K562 (cell line): ENCODE measurements around the gene ANKLE1. TPM values are rescaled to one million over a fixed set of nuclear protein-coding genes. Genes with fewer than 3 reads are reported as not detected.

Experiments
- CHD7 ChIP-seq: fragments of 200-600 bp; sonication (generic); IDR thresholded peaks from one replicate; pipeline ENCODE4 v1.6.1; 2012; ENCODE audit warnings: mild to moderate bottlenecking, low read depth, low read length, inconsistent platforms
- HINFP ChIP-seq: fragments of 450-650 bp; conservative IDR thresholded peaks from 2 replicates; pipeline ENCODE4 v1.6.1; 2016; ENCODE audit warnings: missing genetic modification characterization, low read depth, mild to moderate bottlenecking, control low read depth, missing compliant biosample characterization
- HMG20A ChIP-seq: fragments of 450-650 bp; formaldehyde crosslinking; conservative IDR thresholded peaks from 2 replicates; pipeline ENCODE4 v1.4.0; 2020; ENCODE audit warnings: mild to moderate bottlenecking, mixed read lengths
- KDM4B ChIP-seq, 2 experiments: fragments of 450-650 bp in 1 of 2; sonication (generic) in 1 of 2; IDR thresholded peaks; 2 replicates each; pipeline ENCODE4 v1.6.1; 2016 to 2017; ENCODE audit warnings: borderline replicate concordance in 2 of 2, antibody characterized with exemption in 1 of 2, low read depth in 1 of 2, mild to moderate bottlenecking in 1 of 2
- POU5F1 ChIP-seq: fragments of 150-350 bp; IDR thresholded peaks from 2 replicates; pipeline ENCODE4 v1.6.1; 2014; ENCODE audit warnings: borderline replicate concordance, low read length, low read depth, mild to moderate bottlenecking; ENCODE audit not compliant: partially characterized antibody
- PRPF4 ChIP-seq: fragments of 200-400 bp; formaldehyde crosslinking; IDR thresholded peaks from one replicate; pipeline ENCODE4 v1.6.1; 2017; ENCODE audit warnings: low read length, low read depth, mild to moderate bottlenecking; ENCODE audit not compliant: insufficient read depth, poor library complexity, severe bottlenecking
- RBM15 ChIP-seq: fragments of 200-400 bp; formaldehyde crosslinking; IDR thresholded peaks from 2 replicates; pipeline ENCODE4 v1.6.1; 2018; ENCODE audit warnings: mild to moderate bottlenecking, low read length, moderate library complexity; ENCODE audit not compliant: insufficient read depth
- TRIM25 ChIP-seq: fragments of 450-650 bp; IDR thresholded peaks from 2 replicates; pipeline ENCODE4 v1.7.0; 2016; ENCODE audit warnings: borderline replicate concordance
- ZNF184 ChIP-seq: sonication (generic); formaldehyde crosslinking; IDR thresholded peaks from 2 replicates; pipeline ENCODE4 v1.5.0; 2020; ENCODE audit warnings: missing genetic modification reagents
- polyA plus RNA-seq, 8 experiments: library from polyadenylated mRNA; depleted of rRNA in 4 of 8; stranded (reverse) in 5 of 8; unstranded in 3 of 8; fragments of >200 nt; fragmentation: Nextera tagmentation in 2 of 8; fragmentation: Illumina TruSeq in 1 of 8; extraction: Ambion mirVana in 2 of 8; extraction: Trizol in 1 of 8; gene quantifications; 2 replicates each; pipeline versions ENCODE4 v1.2.1 to v1.2.3, GENCODE V29; 2011 to 2014; ENCODE audit warnings: inconsistent platforms in 1 of 8, missing spikeins in 1 of 8
- total RNA-seq, 7 experiments: library from RNA; depleted of rRNA in 6 of 7; stranded (reverse); fragments of >200 nt in 6 of 7; fragmentation: Illumina TruSeq in 2 of 7; extraction: Trizol in 2 of 7; gene quantifications; 2 replicates each; pipeline versions ENCODE4 v1.2.1 to v1.2.3, GENCODE V29; 2011 to 2021; ENCODE audit warnings: low replicate concordance in 1 of 7

Gene ANKLE1
- total and polyA plus RNA-seq, 9 of the 15 experiments (the other 6 are each of a cell fraction or from before 2014, with no cell fraction given) = 0.63 to 9.2 (median 2.9) TPM

GRCh38 chr19:17333611-17334413, 52.1 kb downstream of the ANKLE1 start (continued):
- TF ChIP-seq CHD7 = no peak
- no peak for TF ChIP-seq RBM15
- no peak for TF ChIP-seq ZNF184 (CRISPR knock-in tag)
- TF ChIP-seq TRIM25 = no peak
- no peak for TF ChIP-seq POU5F1
- no peak for TF ChIP-seq HINFP (tag)
- TF ChIP-seq HMG20A (CRISPR knock-in tag) = no peak
- TF ChIP-seq PRPF4 = no peak
- TF ChIP-seq KDM4B (IDR thresholded peaks at IDR 0.05; ENCODE audit: borderline replicate concordance in 2 of 2, low read depth in 1 of 2) = no peak
